Mesendoderm (in vitro differentiated cells): ENCODE measurements around the gene ABCA4.

Experiments used
- DNase-seq: peaks from one replicate; pipeline ENCODE4 v3.0.0; 2013
- H2AK5ac ChIP-seq: 2 replicates; pipeline ENCODE4 v1.6.1; 2013; ENCODE audit warnings: low read length, inconsistent platforms
- H2BK120ac ChIP-seq: 2 replicates; pipeline ENCODE4 v1.6.1; 2013; ENCODE audit warnings: low read depth, mild to moderate bottlenecking, low read length, moderate library complexity, mixed read lengths
- H2BK15ac ChIP-seq: replicated peaks from 2 replicates; pipeline ENCODE4 v1.6.1; 2013; ENCODE audit warnings: low read depth, mild to moderate bottlenecking, moderate library complexity
- H2BK5ac ChIP-seq: 2 replicates; pipeline ENCODE4 v1.6.1; 2013; ENCODE audit warnings: low read length, inconsistent platforms
- H3K18ac ChIP-seq: 2 replicates; pipeline ENCODE4 v1.6.1; 2013; ENCODE audit warnings: mild to moderate bottlenecking, low read length, mixed read lengths
- H3K23ac ChIP-seq: one replicate; pipeline ENCODE4 v1.6.1; 2013; ENCODE audit warnings: low read length
- H3K27ac ChIP-seq: 2 replicates; pipeline ENCODE4 v1.5.1; 2013; ENCODE audit warnings: low read depth, mild to moderate bottlenecking, inconsistent platforms, low read length, moderate library complexity
- H3K27me3 ChIP-seq: 2 replicates; pipeline ENCODE4 v1.6.1; 2013; ENCODE audit warnings: low read length, control low read depth, mild to moderate bottlenecking, inconsistent platforms; ENCODE audit not compliant: insufficient read depth, poor library complexity
- H3K36me3 ChIP-seq: 2 replicates; pipeline ENCODE4 v1.6.1; 2013; ENCODE audit warnings: low read length, inconsistent platforms; ENCODE audit not compliant: control insufficient read depth, insufficient read depth
- H3K4ac ChIP-seq: one replicate; pipeline ENCODE4 v1.6.1; 2013; ENCODE audit warnings: low read depth, mild to moderate bottlenecking, low read length, moderate library complexity
- H3K4me1 ChIP-seq: 2 replicates; pipeline ENCODE4 v1.6.1; 2013; ENCODE audit warnings: low read depth, low read length, inconsistent platforms; ENCODE audit not compliant: control insufficient read depth
- H3K4me2 ChIP-seq: 2 replicates; pipeline ENCODE4 v1.6.1; 2013; ENCODE audit warnings: low read length
- H3K4me3 ChIP-seq: 2 replicates; pipeline ENCODE4 v1.5.1; 2013; ENCODE audit warnings: mild to moderate bottlenecking, low read length
- H3K56ac ChIP-seq: one replicate; pipeline ENCODE4 v1.6.1; 2013; ENCODE audit warnings: low read length
- H3K79me1 ChIP-seq: 2 replicates; pipeline ENCODE4 v1.6.1; 2013; ENCODE audit warnings: low read length, inconsistent platforms
- H3K79me2 ChIP-seq: 2 replicates; pipeline ENCODE4 v1.6.1; 2013; ENCODE audit warnings: mild to moderate bottlenecking, low read length; ENCODE audit not compliant: control insufficient read depth, insufficient read depth
- H3K9ac ChIP-seq: 2 replicates; pipeline ENCODE4 v1.6.1; 2013; ENCODE audit warnings: low read length, inconsistent platforms
- H4K5ac ChIP-seq: one replicate; pipeline ENCODE4 v1.6.1; 2013; ENCODE audit warnings: low read length
- H4K8ac ChIP-seq: one replicate; pipeline ENCODE4 v1.6.1; 2013; ENCODE audit warnings: low read depth, mild to moderate bottlenecking, control low read depth, low read length, moderate library complexity
- WGBS: extraction: QIAGEN DNeasy Blood & Tissue Kit; methylation state at CpG from one replicate; pipeline ENCODE4 v1.1.7; 2013; ENCODE audit warnings: low lambda C conversion rate, missing lambda C conversion rate; ENCODE audit not compliant: insufficient coverage; ENCODE audit errors: extremely low coverage; 5-methylcytosine and 5-hydroxymethylcytosine counted together

Gene ABCA4

GRCh38 chr1:94093396-94093795, 27.6 kb downstream of the ABCA4 start:
- H3K4me1 ChIP-seq = peaks cover 17% of the 10 kb centered on the region
- H3K79me2 ChIP-seq = no peaks in the 10 kb centered on the region
- peak overlapping the region; percentile 35 for H3K18ac ChIP-seq
- H2BK15ac ChIP-seq = no peak overlapping the region
- no peak overlapping the region for H4K8ac ChIP-seq
- no peak for DNase-seq
- H2BK5ac ChIP-seq = no peak overlapping the region
- no peak overlapping the region for H3K4me2 ChIP-seq
- H3K56ac ChIP-seq = no peak overlapping the region
- no peak overlapping the region for H3K9ac ChIP-seq
- no peak overlapping the region for H2AK5ac ChIP-seq
- H2BK120ac ChIP-seq = peak overlapping the region; percentile 5
- no peak overlapping the region for H3K23ac ChIP-seq
- H3K4ac ChIP-seq = no peak overlapping the region
- no peaks in the 10 kb centered on the region for H3K79me1 ChIP-seq
- no peak overlapping the region for H4K5ac ChIP-seq
- WGBS = no CpG with 5 or more reads among the region's 4 CpGs
- no peaks in the 10 kb centered on the region for H3K36me3 ChIP-seq
- no peak overlapping the region for H3K4me3 ChIP-seq
- no peak overlapping the region for H3K27ac ChIP-seq
- no peaks in the 10 kb centered on the region for H3K27me3 ChIP-seq

DNA sequence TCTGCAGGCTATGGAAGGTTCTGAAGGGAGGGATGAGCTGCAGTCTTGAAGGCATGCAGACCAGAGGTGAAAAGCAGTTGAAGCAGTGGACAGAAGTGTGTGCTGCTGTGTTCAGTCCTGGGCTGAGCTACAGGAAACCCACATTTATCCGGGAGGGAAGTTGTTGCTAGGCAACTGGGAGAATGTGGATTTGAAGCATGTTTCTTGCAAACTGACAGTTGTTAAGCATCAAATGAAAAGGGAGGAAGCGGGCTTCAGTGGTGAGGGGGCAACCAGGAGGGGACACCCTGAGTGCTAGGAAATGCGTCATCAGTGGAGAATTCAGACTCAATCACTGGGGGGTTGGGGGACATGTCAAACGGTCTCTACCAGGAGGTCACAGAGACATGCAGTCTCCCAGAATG, 28.7 kb downstream of the ABCA4 start:
- Histone ChIP-seq H3K4me2 (no peak overlapping the region), H3K27me3 (no peaks in the 10 kb centered on the region), H3K79me1 (no peaks in the 10 kb centered on the region), H2BK120ac (no peak overlapping the region), H2BK15ac (no peak overlapping the region), H3K18ac (no peak overlapping the region), H3K4me1 (peaks cover 17% of the 10 kb centered on the region), H2AK5ac (peak overlapping the region; percentile 70), H3K79me2 (no peaks in the 10 kb centered on the region), H4K5ac (no peak overlapping the region), H3K4ac (no peak overlapping the region), H4K8ac (no peak overlapping the region), H3K4me3 (no peak overlapping the region), H3K9ac (no peak overlapping the region), H3K23ac (no peak overlapping the region), H3K36me3 (no peaks in the 10 kb centered on the region), H3K56ac (no peak overlapping the region), H3K27ac (no peak overlapping the region), H2BK5ac (no peak overlapping the region)
- peak; percentile 91 for DNase-seq
- no CpG with 5 or more reads among the region's 4 CpGs for WGBS

- Histone ChIP-seq H3K79me1 (no peaks in the 10 kb centered on the region), H2BK5ac (no peak overlapping the region), H3K4me1 (peaks cover 17% of the 10 kb centered on the region), H2AK5ac (no peak overlapping the region), H3K4ac (no peak overlapping the region), H3K4me3 (no peak overlapping the region), H3K4me2 (no peak overlapping the region), H3K79me2 (no peaks in the 10 kb centered on the region), H3K9ac (no peak overlapping the region), H2BK15ac (no peak overlapping the region), H4K8ac (no peak overlapping the region), H2BK120ac (no peak overlapping the region), H4K5ac (no peak overlapping the region), H3K23ac (no peak overlapping the region), H3K56ac (no peak overlapping the region), H3K36me3 (no peaks in the 10 kb centered on the region), H3K18ac (no peak overlapping the region), H3K27me3 (no peaks in the 10 kb centered on the region), H3K27ac (no peak overlapping the region)
- WGBS = no CpG with 5 or more reads among the region's 3 CpGs
- DNase-seq = peak; percentile 87
Measured at GRCh38 chr1:94090761-94091160, 30.2 kb downstream of the ABCA4 start.

DNA sequence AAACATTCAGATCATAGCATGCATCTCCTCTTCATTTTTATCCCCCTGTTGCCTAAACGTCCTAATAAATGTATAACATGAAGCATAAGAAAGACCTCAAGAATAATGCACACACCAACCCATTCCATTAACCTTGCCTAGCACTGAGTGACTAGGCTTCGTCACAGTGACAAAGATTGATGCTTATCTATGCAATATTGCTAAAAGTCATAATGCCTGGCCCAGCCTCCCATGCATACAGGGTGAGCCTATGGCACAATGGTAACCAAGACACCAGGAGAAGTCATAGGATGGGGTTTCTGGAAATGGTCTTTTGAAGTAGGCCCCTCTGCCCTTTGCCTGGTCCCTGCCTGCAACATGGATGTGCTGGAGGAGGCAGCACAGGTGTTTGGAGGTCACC, 33.8 kb downstream of the ABCA4 start:
- no peak overlapping the region for H3K4me2 ChIP-seq
- no peak overlapping the region for H4K8ac ChIP-seq
- no peak overlapping the region for H3K18ac ChIP-seq
- no peak overlapping the region for H2BK15ac ChIP-seq
- no peaks in the 10 kb centered on the region for H3K79me1 ChIP-seq
- no peaks in the 10 kb centered on the region for H3K79me2 ChIP-seq
- H4K5ac ChIP-seq = no peak overlapping the region
- WGBS = no CpG with 5 or more reads among the region's 2 CpGs
- H3K27ac ChIP-seq = no peak overlapping the region
- no peak overlapping the region for H2BK120ac ChIP-seq
- H3K9ac ChIP-seq = no peak overlapping the region
- H3K27me3 ChIP-seq = no peaks in the 10 kb centered on the region
- H3K4me1 ChIP-seq = peaks cover 4% of the 10 kb centered on the region
- H2BK5ac ChIP-seq = no peak overlapping the region
- no peak overlapping the region for H3K23ac ChIP-seq
- no peak overlapping the region for H3K56ac ChIP-seq
- H3K36me3 ChIP-seq = no peaks in the 10 kb centered on the region
- no peak for DNase-seq
- H3K4me3 ChIP-seq = no peak overlapping the region
- no peak overlapping the region for H2AK5ac ChIP-seq
- H3K4ac ChIP-seq = no peak overlapping the region

GRCh38 chr1:94084547-94084946, 36.4 kb downstream of the ABCA4 start:
- Histone ChIP-seq H3K79me2 (no peaks in the 10 kb centered on the region), H3K18ac (no peak overlapping the region), H3K4me2 (no peak overlapping the region), H3K4ac (no peak overlapping the region), H2BK15ac (no peak overlapping the region), H3K79me1 (no peaks in the 10 kb centered on the region), H3K23ac (no peak overlapping the region), H3K36me3 (no peaks in the 10 kb centered on the region), H2BK5ac (no peak overlapping the region), H2AK5ac (no peak overlapping the region), H3K9ac (no peak overlapping the region), H4K8ac (no peak overlapping the region), H3K4me1 (no peaks in the 10 kb centered on the region), H3K56ac (no peak overlapping the region), H3K4me3 (no peak overlapping the region), H3K27ac (no peak overlapping the region), H2BK120ac (no peak overlapping the region), H4K5ac (no peak overlapping the region), H3K27me3 (no peaks in the 10 kb centered on the region)
- DNase-seq = no peak
- no CpG with 5 or more reads among the region's 6 CpGs for WGBS

DNA sequence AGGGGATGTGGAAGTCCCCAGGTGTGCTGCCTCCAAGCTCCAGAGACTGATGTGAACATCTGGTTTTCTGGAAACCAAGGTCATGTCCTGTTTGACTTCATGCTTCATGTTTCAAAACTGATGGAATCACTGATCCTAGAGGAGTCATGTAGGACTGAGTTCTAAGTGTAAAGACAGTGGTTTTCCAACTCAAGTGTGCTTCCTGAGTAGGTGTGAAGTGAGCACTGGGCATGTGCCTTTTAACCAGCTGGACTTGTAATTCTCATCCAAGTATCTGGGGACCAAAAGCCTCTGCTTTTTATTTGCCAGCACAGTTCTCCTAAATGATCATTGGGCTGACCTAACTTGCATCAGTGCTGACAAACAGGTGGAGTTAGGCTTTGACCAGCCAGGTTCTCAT, 36.9 kb downstream of the ABCA4 start:
- Histone ChIP-seq H3K79me2 (no peaks in the 10 kb centered on the region), H3K4me2 (no peak overlapping the region), H3K27me3 (no peaks in the 10 kb centered on the region), H2BK5ac (no peak overlapping the region), H2BK15ac (no peak overlapping the region), H3K36me3 (no peaks in the 10 kb centered on the region), H3K27ac (no peak overlapping the region), H3K79me1 (no peaks in the 10 kb centered on the region), H3K18ac (no peak overlapping the region), H3K9ac (no peak overlapping the region), H3K23ac (no peak overlapping the region), H2AK5ac (no peak overlapping the region), H4K5ac (no peak overlapping the region), H2BK120ac (no peak overlapping the region), H3K56ac (no peak overlapping the region), H3K4me3 (no peak overlapping the region), H3K4ac (no peak overlapping the region), H3K4me1 (no peaks in the 10 kb centered on the region), H4K8ac (no peak overlapping the region)
- no peak for DNase-seq
